CD4-positive, alpha-beta T cell treated with Interleukin-17A for 1 hour (primary cell): ENCODE measurements around the gene MZT2B.
A peak's percentile ranks its signal among the peaks of the same experiment; 100 is the strongest.
"Not testable (repeated sequence)": the region's sequence is repeated elsewhere in the genome, so short reads cannot be mapped to it uniquely, and the experiment has no call there.

Experiments
- DNase-seq: peaks from one replicate; pipeline ENCODE4 v3.0.0-alpha.2; 2020

The MZT2B gene

GRCh38 chr2:130181880-130182682 lies at the start of gene MZT2B:
Gene MZT2B (plus strand): TSS chr2:130182262. CDS start chr2:130182283, 21 bp downstream.
- peak; percentile 90 for DNase-seq

GRCh38 chr2:130135692-130136541 lies 46.1 kb upstream of the MZT2B start:
- no peak for DNase-seq

- DNase-seq = not testable (repeated sequence)
Measured at GRCh38 chr2:130136546-130136945, 45.5 kb upstream of the MZT2B start.

- DNase-seq = not testable (repeated sequence)
Measured at GRCh38 chr2:130137118-130137517, 44.9 kb upstream of the MZT2B start.

GRCh38 chr2:130138326-130138725 lies 43.7 kb upstream of the MZT2B start:
- not testable (repeated sequence) for DNase-seq

GRCh38 chr2:130138841-130139251 lies 43.2 kb upstream of the MZT2B start:
- DNase-seq = not testable (repeated sequence)

GRCh38 chr2:130139331-130140280 lies 42.5 kb upstream of the MZT2B start:
- DNase-seq = not testable (repeated sequence)

GRCh38 chr2:130140516-130140915 lies 41.5 kb upstream of the MZT2B start:
- DNase-seq = not testable (repeated sequence)

GRCh38 chr2:130141002-130141401 lies 41.1 kb upstream of the MZT2B start:
- DNase-seq = not testable (repeated sequence)

GRCh38 chr2:130141645-130142370 lies 40.3 kb upstream of the MZT2B start:
- DNase-seq = not testable (repeated sequence)

- DNase-seq = not testable (repeated sequence)
Measured at GRCh38 chr2:130142396-130143265, 39.4 kb upstream of the MZT2B start.

- not testable (repeated sequence) for DNase-seq
Measured at GRCh38 chr2:130143266-130144039, 38.6 kb upstream of the MZT2B start.

GRCh38 chr2:130145006-130145414 lies 37.1 kb upstream of the MZT2B start, which contains the start of gene CCDC74B:
Gene CCDC74B (minus strand): TSS chr2:130145112. CDS start chr2:130144996, 116 bp downstream.
- DNase-seq = peak; percentile 63

GRCh38 chr2:130148515-130148914 lies 33.5 kb upstream of the MZT2B start:
- DNase-seq = not testable (repeated sequence)

- DNase-seq = no peak
Measured at GRCh38 chr2:130150181-130151144, 31.6 kb upstream of the MZT2B start.

GRCh38 chr2:130151145-130151512 lies 30.9 kb upstream of the MZT2B start:
- DNase-seq = not testable (repeated sequence)

- DNase-seq = not testable (repeated sequence)
Measured at GRCh38 chr2:130152136-130152815, 29.8 kb upstream of the MZT2B start.
